Pancreas (tissue), 10 donors: ENCODE data around the gene GPN1. TPM values are rescaled to one million over a fixed set of nuclear protein-coding genes. Genes with fewer than 3 reads are reported as not detected.
"Not testable (repeated sequence)": the region's sequence is repeated elsewhere in the genome, so short reads cannot be mapped to it uniquely, and the experiment has no call there.

ENCODE experiments used
- ATAC-seq, 4 donors: fragments of 200-7000 bp; cut with Tn5 transposase; one replicate each; pipeline versions ENCODE4 v1.8.0 to v1.9.1; 2020; ENCODE audit warnings: mild to moderate bottlenecking in 4 of 4, moderate library complexity in 4 of 4
- DNase-seq, 6 donors: peaks; one replicate each; pipeline ENCODE4 v3.0.0-alpha.2; 2020
- FAIRE-seq: peaks from 2 replicates; lab custom pipeline; 2012; peaks lifted over from hg19 to GRCh38; lab: Jason Lieb, UNC
- H3K27ac ChIP-seq, 4 donors: fragments of 200-600 bp; sonication (generic); 1 replicate in 3 of 4; 2 replicates in 1 of 4; pipeline versions ENCODE4 v1.5.0 to v1.8.0; 2020
- H3K27me3 ChIP-seq, 4 donors: fragments of 200-600 bp; one replicate each; pipeline ENCODE4 v1.8.0; 2021
- H3K36me3 ChIP-seq, 3 donors: fragments of 200-600 bp; sonication (generic) in 1 of 3; one replicate each; pipeline versions ENCODE4 v1.5.0 to v1.8.0; 2020 to 2021
- H3K4me1 ChIP-seq, 3 donors: fragments of 200-600 bp; one replicate each; pipeline ENCODE4 v1.8.0; 2021
- H3K4me3 ChIP-seq, 4 donors: fragments of 200-600 bp; sonication (generic) in 2 of 4; one replicate each; pipeline versions ENCODE4 v1.5.0 to v1.8.0; 2020 to 2021
- H3K9me3 ChIP-seq, 4 donors: fragments of 200-600 bp; one replicate each; pipeline ENCODE4 v1.8.0; 2021
- WGBS, 2 donors: extraction: QIAGEN DNeasy Blood & Tissue Kit; methylation state at CpG; one replicate each; pipeline ENCODE4 v1.1.7; 2013; 5-methylcytosine and 5-hydroxymethylcytosine counted together
- intact Hi-C, 3 donors: fragments of 100-400 bp; cut with DNase I; formaldehyde crosslinking; loops; one replicate each; pipeline versions ENCODE4 v1.11.1 to v1.14.2; 2022
- polyA plus RNA-seq, 2 donors: library from polyadenylated mRNA; stranded (reverse); fragments of 200-250 nt; gene quantifications; one replicate each; pipeline ENCODE4 v1.2.3, GENCODE V29; 2013
- total RNA-seq, 6 donors: library from RNA; stranded (reverse); fragmentation: NEBNext Ultra II Directional in 4 of 6; extraction: Animal tissue kit (Norgen Biotek cat#: 25700) in 4 of 6; gene quantifications; one replicate each; pipeline versions ENCODE4 v1.2.1 to v1.2.4, GENCODE V29; 2021 to 2023
- TF ChIP-seq, protein P1 (sequence below), 4 donors: fragments of 200-600 bp; sonication (generic) in 3 of 4; IDR thresholded peaks; one replicate each; pipeline versions ENCODE4 v1.5.0 to v1.8.0; 2021; ENCODE audit warnings: antibody characterized with exemption in 4 of 4
- donor health status: healthy with polysubstance abuse.
- donor health status: DM: no; HTN: no; CAD: no; lungs with moderate emphysema.
- donor health status: DM: no; HTN: no; CAD: no.
- donor health status: control.
- donor health status: control.
- donor health status: Bipolar disorder and iron deficiency.
- donor health status: DM: yes; HTN: yes; CAD: no.
- donor health status: DM: no; HTN: no; CAD: no.
- donor health status: DM: no; HTN: no; CAD: no.
- donor health status: DM: yes; HTN: yes; CAD: no.

Gene GPN1
- total and polyA plus RNA-seq, 8 donors = 7.9 to 17.0 (median 12.0) TPM

DNA sequence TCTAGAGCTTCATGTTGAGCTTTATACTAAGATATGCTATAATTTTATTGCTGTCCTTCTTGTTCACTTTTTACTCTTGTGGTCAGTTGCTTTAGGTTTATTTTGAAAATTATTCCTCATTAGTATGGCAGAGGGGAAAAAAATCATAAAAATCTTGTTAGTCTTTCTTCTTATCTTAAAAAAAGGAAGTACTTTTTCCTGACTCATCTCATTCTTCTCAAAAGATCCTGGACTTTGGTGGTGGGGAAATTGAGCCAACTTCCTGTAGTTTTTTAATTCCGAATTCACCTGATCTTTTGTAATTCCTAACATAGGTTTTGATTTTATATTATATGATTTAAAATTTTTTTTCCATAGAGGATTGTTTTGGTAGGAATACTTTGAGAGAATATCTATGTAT is 38.6 kb downstream of the GPN1 start:
- H3K27me3 ChIP-seq = no peaks in the 10 kb centered on the region
- H3K27ac ChIP-seq = no peak overlapping the region
- FAIRE-seq (no peak), DNase-seq (no peak), ATAC-seq (no peak)
- H3K4me3 ChIP-seq = no peak overlapping the region
- intact Hi-C loops = no loop called here
- peaks cover 0 to 41% (median 6%) of the 10 kb centered on the region in 3 donors for H3K36me3 ChIP-seq
- H3K4me1 ChIP-seq = peaks cover 9 to 18% (median 11%) of the 10 kb centered on the region in 3 donors
- TF ChIP-seq, protein P1, sequence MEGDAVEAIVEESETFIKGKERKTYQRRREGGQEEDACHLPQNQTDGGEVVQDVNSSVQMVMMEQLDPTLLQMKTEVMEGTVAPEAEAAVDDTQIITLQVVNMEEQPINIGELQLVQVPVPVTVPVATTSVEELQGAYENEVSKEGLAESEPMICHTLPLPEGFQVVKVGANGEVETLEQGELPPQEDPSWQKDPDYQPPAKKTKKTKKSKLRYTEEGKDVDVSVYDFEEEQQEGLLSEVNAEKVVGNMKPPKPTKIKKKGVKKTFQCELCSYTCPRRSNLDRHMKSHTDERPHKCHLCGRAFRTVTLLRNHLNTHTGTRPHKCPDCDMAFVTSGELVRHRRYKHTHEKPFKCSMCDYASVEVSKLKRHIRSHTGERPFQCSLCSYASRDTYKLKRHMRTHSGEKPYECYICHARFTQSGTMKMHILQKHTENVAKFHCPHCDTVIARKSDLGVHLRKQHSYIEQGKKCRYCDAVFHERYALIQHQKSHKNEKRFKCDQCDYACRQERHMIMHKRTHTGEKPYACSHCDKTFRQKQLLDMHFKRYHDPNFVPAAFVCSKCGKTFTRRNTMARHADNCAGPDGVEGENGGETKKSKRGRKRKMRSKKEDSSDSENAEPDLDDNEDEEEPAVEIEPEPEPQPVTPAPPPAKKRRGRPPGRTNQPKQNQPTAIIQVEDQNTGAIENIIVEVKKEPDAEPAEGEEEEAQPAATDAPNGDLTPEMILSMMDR (IDR thresholded peaks at IDR 0.05) = no peak
- WGBS, 2 donors = 71 to 86% methylated on average over 1 of the region's 1 CpG
- H3K9me3 ChIP-seq = no peaks in the 10 kb centered on the region

DNA sequence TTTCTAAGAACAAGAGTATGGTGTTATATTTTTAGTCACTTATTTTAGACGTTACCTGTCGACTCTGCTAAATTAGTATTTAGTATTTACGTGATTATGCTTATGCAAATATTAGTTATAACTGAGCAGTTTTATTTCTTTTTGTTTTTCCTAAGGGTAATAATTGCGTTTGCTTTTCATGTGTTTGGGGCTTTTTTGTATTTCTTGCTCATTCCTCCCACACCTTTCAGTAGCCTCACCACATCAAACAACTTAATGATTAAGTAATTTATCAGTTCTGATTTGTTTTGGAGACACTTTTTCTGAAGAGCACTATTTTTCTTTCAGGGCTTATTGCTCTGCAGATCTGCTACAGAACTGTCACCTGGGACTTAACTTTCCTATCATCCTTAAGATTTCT is 42.4 kb downstream of the GPN1 start:
- no peaks in the 10 kb centered on the region for H3K9me3 ChIP-seq
- TF ChIP-seq, protein P1 (IDR thresholded peaks at IDR 0.05) = no peak
- FAIRE-seq = no peak
- no peak overlapping the region for H3K4me3 ChIP-seq
- WGBS, 2 donors = 87 to 95% methylated on average over 4 of the region's 4 CpGs
- no peaks in the 10 kb centered on the region for H3K27me3 ChIP-seq
- no peak overlapping the region for H3K27ac ChIP-seq
- no peaks in the 10 kb centered on the region for H3K4me1 ChIP-seq
- ATAC-seq = no peak
- no peak for DNase-seq
- peaks cover 0 to 58% (median 11%) of the 10 kb centered on the region in 3 donors for H3K36me3 ChIP-seq
- intact Hi-C loops = no loop called here

DNA sequence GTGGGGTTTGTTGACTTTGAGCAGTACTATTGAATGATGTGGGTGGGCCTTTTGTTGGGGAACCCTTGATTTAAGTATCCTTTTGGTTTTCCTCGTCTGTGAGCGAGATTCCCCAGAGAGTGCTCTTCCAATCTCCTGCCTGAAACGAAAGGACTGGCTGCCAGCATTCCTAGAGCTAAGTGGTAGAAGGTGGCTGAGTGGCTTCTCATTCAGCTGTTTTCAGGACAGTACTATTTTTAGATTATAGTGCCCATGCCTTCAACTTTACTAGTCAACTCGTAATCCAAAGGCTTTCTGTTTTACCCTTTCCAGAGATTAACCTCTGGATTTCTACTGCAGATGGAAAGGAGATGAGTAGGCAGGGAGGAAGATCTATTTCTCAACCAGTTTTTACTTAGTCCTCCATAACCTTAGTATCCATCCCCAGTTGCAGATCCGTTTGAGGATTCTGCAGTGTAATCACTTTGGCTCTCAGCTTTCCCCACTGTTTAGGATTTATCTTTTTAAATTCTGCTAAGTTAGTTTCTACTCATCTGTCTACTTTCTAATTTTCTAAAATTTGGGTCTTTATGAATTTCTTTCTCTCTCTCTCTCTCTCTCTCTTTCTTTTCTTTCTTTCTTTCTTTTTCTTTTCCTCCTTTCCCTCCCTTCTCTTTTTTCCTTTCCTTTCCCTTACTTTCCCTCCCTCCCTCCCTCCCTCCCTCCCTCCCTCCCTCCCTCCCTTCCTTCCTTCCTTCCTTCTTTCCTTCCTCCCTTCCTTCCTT is 44.1 kb downstream of the GPN1 start:
- no peak for FAIRE-seq
- Histone ChIP-seq H3K27ac (no peak overlapping the region), H3K27me3 (no peaks in the 10 kb centered on the region), H3K36me3 (peaks cover 0 to 64% (median 14%) of the 10 kb centered on the region in 3 donors), H3K9me3 (peaks cover 0 to 2% (median 0%) of the 10 kb centered on the region in 4 donors), H3K4me1 (no peaks in the 10 kb centered on the region), H3K4me3 (no peak overlapping the region)
- TF ChIP-seq, protein P1 (IDR thresholded peaks at IDR 0.05) = no peak
- no peak for ATAC-seq
- DNase-seq = no peak
- intact Hi-C loops = no loop called here
- WGBS, 2 donors = 82 to 91% methylated on average over 5 of the region's 5 CpGs

DNA sequence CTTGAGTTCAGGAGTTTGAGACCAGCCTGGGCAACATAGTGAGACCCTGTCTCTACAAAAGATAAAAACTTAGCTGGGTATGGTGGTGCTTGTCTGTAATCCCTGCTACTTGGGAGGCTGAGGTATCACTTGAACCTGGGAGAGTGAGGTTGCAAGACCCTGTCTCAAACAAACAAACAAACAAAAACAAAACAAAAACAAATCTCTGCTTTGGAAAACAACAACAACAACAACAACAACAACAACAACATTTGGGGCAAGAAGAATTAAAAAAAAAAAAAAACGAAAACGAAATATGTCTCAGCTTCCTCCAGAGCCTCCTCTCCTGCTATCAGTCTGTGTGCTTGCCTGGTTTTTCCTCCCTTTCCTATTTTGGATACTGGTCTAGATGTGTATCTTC is 51.7 kb downstream of the GPN1 start:
- WGBS, 2 donors = 53 to 59% methylated on average over 2 of the region's 2 CpGs
- Histone ChIP-seq H3K4me1 (peaks cover 10 to 40% (median 12%) of the 10 kb centered on the region in 3 donors), H3K9me3 (peaks cover 0 to 2% (median 0%) of the 10 kb centered on the region in 4 donors), H3K27ac (peak overlapping the region in 2 of 4 donors; percentile 75 to 85), H3K4me3 (no peak overlapping the region), H3K27me3 (no peaks in the 10 kb centered on the region), H3K36me3 (peaks cover 0 to 39% (median 8%) of the 10 kb centered on the region in 3 donors)
- FAIRE-seq = no peak
- no peak for ATAC-seq
- intact Hi-C loops = no loop called here
- DNase-seq = no peak
- TF ChIP-seq, protein P1 (IDR thresholded peaks at IDR 0.05) = no peak

DNA sequence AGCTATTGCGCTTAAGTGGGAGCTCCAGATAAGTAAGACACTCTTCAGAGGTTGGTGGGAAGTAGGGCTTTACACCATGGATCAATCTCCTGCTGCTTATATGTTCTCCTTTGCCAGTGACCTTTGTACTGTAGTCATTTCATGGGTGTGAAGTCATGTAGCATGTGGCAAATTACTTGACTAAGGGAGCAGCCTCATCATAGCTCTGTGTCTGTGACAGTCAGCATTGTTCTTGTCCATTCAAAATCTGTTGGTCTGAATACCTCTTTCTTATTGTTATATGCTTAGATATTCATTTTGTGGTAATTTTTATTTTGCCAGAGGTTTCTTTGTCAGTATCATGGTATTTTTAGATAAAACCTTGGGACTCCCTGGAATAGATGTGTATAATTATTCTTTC is 53.0 kb downstream of the GPN1 start:
- Histone ChIP-seq H3K4me3 (no peak overlapping the region), H3K36me3 (peaks cover 0 to 37% (median 0%) of the 10 kb centered on the region in 3 donors), H3K4me1 (peaks cover 10 to 40% (median 12%) of the 10 kb centered on the region in 3 donors), H3K27me3 (no peaks in the 10 kb centered on the region), H3K27ac (peak overlapping the region in 2 of 4 donors; percentile 75 to 85), H3K9me3 (peaks cover 0 to 2% (median 0%) of the 10 kb centered on the region in 4 donors)
- TF ChIP-seq, protein P1 (IDR thresholded peaks at IDR 0.05) = no peak
- FAIRE-seq (no peak), ATAC-seq (peak; percentile 65 to 81 (median 76)), DNase-seq (no peak)
- intact Hi-C loops = no loop called here
- WGBS, 2 donors = 35 to 47% methylated on average over 1 of the region's 1 CpG

DNA sequence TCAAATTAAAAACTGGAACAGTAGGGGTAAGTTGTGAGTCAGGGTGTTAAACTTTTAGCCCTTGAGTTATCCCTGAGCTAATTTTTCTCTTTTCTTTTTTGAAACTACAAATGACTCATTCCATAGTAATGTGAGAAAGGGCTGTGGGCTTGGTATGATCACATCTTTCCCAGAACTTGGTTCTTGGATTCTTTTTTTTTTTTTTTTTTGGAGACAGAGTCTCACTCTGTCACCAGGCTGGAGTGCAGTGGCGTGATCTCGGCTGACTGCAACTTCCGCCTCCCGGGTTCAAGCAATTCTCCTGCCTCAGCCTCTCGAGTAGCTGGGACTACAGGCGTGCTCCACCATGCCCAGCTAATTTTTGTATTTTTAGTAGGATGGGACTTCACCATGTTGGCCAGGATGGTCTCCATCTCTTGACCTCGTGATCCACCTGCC is 53.5 kb downstream of the GPN1 start:
- peak; percentile 7 to 69 (median 30) for ATAC-seq

More for the DNA sequence above, 53.5 kb downstream of the GPN1 start:
- intact Hi-C loops, H3K27me3 ChIP-seq, H3K4me3 ChIP-seq, FAIRE-seq, H3K9me3 ChIP-seq, DNase-seq: not testable (repeated sequence)
- WGBS, 2 donors = 88 to 96% methylated on average over 7 of the region's 7 CpGs
- Histone ChIP-seq H3K27ac (peak overlapping the region in 2 of 4 donors; percentile 75 to 85), H3K4me1 (peaks cover 10 to 40% (median 12%) of the 10 kb centered on the region in 3 donors), H3K36me3 (peaks cover 0 to 34% (median 0%) of the 10 kb centered on the region in 3 donors)
